MM.1S (cell line): Measurements from ENCODE around the gene SHKBP1.

ENCODE experiments used
- DNase-seq: peaks from one replicate; pipeline ENCODE4 v3.0.0-alpha.2; 2015
- H2AFZ ChIP-seq: fragments of 300-600 bp; sonication (generic); 2 replicates; pipeline ENCODE4 v1.6.0; 2016; ENCODE audit warnings: antibody characterized with exemption, low read length
- H3F3A ChIP-seq: fragments of 300-600 bp; sonication (generic); 2 replicates; pipeline ENCODE4 v1.6.1; 2016; ENCODE audit warnings: mild to moderate bottlenecking, antibody characterized with exemption, low read length, moderate library complexity, mixed read lengths; ENCODE audit not compliant: insufficient read depth
- H3K27ac ChIP-seq: fragments of 300-600 bp; sonication (generic); 2 replicates; pipeline ENCODE4 v1.5.1; 2016; ENCODE audit warnings: mild to moderate bottlenecking, low read length
- H3K27me3 ChIP-seq: fragments of 300-600 bp; sonication (generic); replicated peaks from 2 replicates; pipeline ENCODE4 v1.6.0; 2016; ENCODE audit warnings: low read length; ENCODE audit not compliant: insufficient read depth
- H3K36me3 ChIP-seq: fragments of 300-600 bp; sonication (generic); replicated peaks from 2 replicates; pipeline ENCODE4 v1.6.1; 2016; ENCODE audit warnings: mild to moderate bottlenecking, low read length, mixed read lengths; ENCODE audit not compliant: insufficient read depth
- H3K4me1 ChIP-seq: fragments of 300-600 bp; sonication (generic); 2 replicates; pipeline ENCODE4 v1.6.1; 2016; ENCODE audit warnings: low read length, mixed read lengths
- H3K4me2 ChIP-seq: fragments of 300-600 bp; sonication (generic); 2 replicates; pipeline ENCODE4 v1.6.0; 2016; ENCODE audit warnings: low read depth, low read length
- H3K4me3 ChIP-seq: fragments of 300-600 bp; sonication (generic); 2 replicates; pipeline ENCODE4 v1.5.1; 2016; ENCODE audit warnings: low read length, mixed read lengths
- H3K79me2 ChIP-seq: fragments of 300-600 bp; sonication (generic); 2 replicates; pipeline ENCODE4 v1.6.1; 2016; ENCODE audit warnings: mixed run types, low read length, mixed read lengths
- H3K9ac ChIP-seq: fragments of 300-600 bp; sonication (generic); 2 replicates; pipeline ENCODE4 v1.6.1; 2016; ENCODE audit warnings: low read length, mixed read lengths
- H3K9me2 ChIP-seq: fragments of 300-600 bp; sonication (generic); replicated peaks from 2 replicates; pipeline ENCODE4 v1.6.1; 2016; ENCODE audit warnings: mild to moderate bottlenecking, low read length, mixed read lengths; ENCODE audit not compliant: insufficient read depth
- H3K9me3 ChIP-seq: fragments of 300-600 bp; sonication (generic); replicated peaks from 2 replicates; pipeline ENCODE4 v1.6.1; 2016; ENCODE audit warnings: mild to moderate bottlenecking, low read length, mixed read lengths; ENCODE audit not compliant: insufficient read depth
- H4K20me1 ChIP-seq: fragments of 300-600 bp; sonication (generic); 2 replicates; pipeline ENCODE4 v1.6.1; 2016; ENCODE audit warnings: mild to moderate bottlenecking, low read length, moderate library complexity, mixed read lengths; ENCODE audit not compliant: insufficient read depth
- CTCF ChIP-seq: fragments of 300-600 bp; sonication (generic); IDR thresholded peaks from 2 replicates; pipeline ENCODE4 v1.5.1; 2016; ENCODE audit warnings: antibody characterized with exemption, low read length, mixed read lengths
- EZH2 ChIP-seq: fragments of 300-600 bp; sonication (generic); optimal IDR thresholded peaks from 2 replicates; pipeline ENCODE3; 2017; ENCODE audit warnings: low read depth, mild to moderate bottlenecking, antibody characterized with exemption, low read length, mixed read lengths
- EZH2phosphoT487 ChIP-seq: fragments of 300-600 bp; sonication (generic); IDR thresholded peaks from 2 replicates; pipeline ENCODE4 v1.6.1; 2018; ENCODE audit warnings: antibody characterized with exemption, low read length

SHKBP1 gene

DNA sequence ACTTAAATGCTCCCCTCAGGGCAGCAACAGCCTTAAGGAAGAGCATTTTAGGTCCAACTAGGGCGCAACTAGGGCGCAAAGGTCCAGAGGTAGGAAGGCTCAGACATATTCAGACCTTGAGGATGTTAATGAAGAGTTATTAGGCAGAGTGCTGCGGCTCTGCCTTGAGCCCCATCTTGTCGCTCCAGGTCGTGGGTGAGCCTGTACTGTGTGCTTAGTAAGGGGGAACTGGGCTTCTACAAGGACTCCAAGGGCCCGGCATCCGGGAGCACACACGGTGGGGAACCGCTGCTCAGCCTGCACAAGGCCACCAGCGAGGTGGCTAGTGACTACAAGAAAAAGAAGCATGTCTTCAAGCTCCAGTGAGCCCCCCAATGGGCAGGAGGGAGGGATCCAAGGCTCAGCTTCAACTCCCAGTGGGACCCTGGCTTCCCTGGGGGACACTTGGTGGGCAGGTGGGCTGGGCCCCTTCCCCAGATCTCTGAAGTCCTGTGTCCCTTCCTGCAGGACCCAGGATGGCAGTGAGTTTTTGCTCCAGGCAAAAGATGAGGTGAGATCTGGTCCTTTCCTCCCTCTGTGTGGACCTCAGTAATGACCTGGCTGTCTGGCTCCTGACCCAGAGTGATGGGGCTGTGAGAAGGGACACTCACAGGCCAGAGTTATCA, 4.7 kb upstream of the SHKBP1 start:
- no peak overlapping the region for H3K27ac ChIP-seq
- no peak overlapping the region for H3K4me2 ChIP-seq
- TF ChIP-seq EZH2phosphoT487 (no peak), EZH2 (no peak), CTCF (no peak)

GRCh38 chr19:40575326-40575725, 1.3 kb upstream of the SHKBP1 start:
- H3K4me1 ChIP-seq = peaks cover 8% of the 10 kb centered on the region
- no peaks in the 10 kb centered on the region for H3K36me3 ChIP-seq
- H3K4me2 ChIP-seq = no peak overlapping the region
- H4K20me1 ChIP-seq = no peaks in the 10 kb centered on the region
- H3K4me3 ChIP-seq = no peak overlapping the region
- no peaks in the 10 kb centered on the region for H3K27me3 ChIP-seq
- no peak overlapping the region for H3K27ac ChIP-seq
- H3F3A ChIP-seq = no peaks in the 10 kb centered on the region
- no peaks in the 10 kb centered on the region for H3K9me2 ChIP-seq
- H3K9ac ChIP-seq = no peak overlapping the region
- no peak overlapping the region for H2AFZ ChIP-seq
- peaks cover 6% of the 10 kb centered on the region; the same call in 1 of the 2 replicates for H3K79me2 ChIP-seq
- no peak for DNase-seq
- no peaks in the 10 kb centered on the region for H3K9me3 ChIP-seq
- TF ChIP-seq EZH2 = no peak
- TF ChIP-seq CTCF = no peak
- TF ChIP-seq EZH2phosphoT487 = no peak

More for the DNA sequence above, 4.7 kb upstream of the SHKBP1 start:
- Histone ChIP-seq H3K27me3 (peaks cover 24% of the 10 kb centered on the region), H3K9me3 (no peaks in the 10 kb centered on the region), H3F3A (no peaks in the 10 kb centered on the region), H2AFZ (no peak overlapping the region), H3K79me2 (no peaks in the 10 kb centered on the region), H4K20me1 (no peaks in the 10 kb centered on the region), H3K9me2 (no peaks in the 10 kb centered on the region), H3K4me1 (peaks cover 5% of the 10 kb centered on the region), H3K36me3 (no peaks in the 10 kb centered on the region), H3K9ac (no peak overlapping the region), H3K4me3 (no peak overlapping the region)
- DNase-seq = no peak

DNA sequence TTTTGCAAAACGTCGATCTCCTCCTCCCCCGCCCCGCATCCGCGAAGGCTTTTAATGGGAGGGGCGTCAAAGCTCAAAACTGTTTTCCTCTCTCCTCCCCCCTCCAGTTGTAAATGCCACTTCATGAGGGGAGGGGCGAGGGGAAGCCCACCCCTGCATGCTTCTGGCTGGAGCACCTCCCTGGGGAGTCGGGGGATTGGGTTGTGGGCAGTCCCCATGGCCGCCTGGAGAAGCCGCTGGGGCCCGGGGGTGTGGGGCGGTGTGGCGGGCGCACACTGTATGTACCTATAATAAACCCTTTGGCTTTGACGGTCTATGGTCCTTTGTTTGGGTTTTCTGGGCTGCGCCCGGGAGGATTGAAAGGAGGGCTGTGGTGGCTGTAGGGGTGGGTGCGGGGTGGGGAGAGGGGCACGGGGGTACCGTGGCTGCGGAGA, 505 bp upstream of the SHKBP1 start:
- no peaks in the 10 kb centered on the region for H4K20me1 ChIP-seq
- peak overlapping the region; percentile 25; the same call in 1 of the 2 replicates for H3K9ac ChIP-seq
- H2AFZ ChIP-seq = peak overlapping the region; percentile 99
- H3K9me3 ChIP-seq = no peaks in the 10 kb centered on the region
- H3K4me2 ChIP-seq = peak overlapping the region; percentile 82; the same call in 1 of the 2 replicates
- H3K79me2 ChIP-seq = peaks cover 6% of the 10 kb centered on the region; the same call in 1 of the 2 replicates
- no peaks in the 10 kb centered on the region for H3F3A ChIP-seq
- H3K4me1 ChIP-seq = peaks cover 5% of the 10 kb centered on the region
- TF ChIP-seq EZH2 = no peak
- no peak for TF ChIP-seq EZH2phosphoT487
- no peak for TF ChIP-seq CTCF
- no peaks in the 10 kb centered on the region for H3K27me3 ChIP-seq
- H3K9me2 ChIP-seq = no peaks in the 10 kb centered on the region
- H3K27ac ChIP-seq = no peak overlapping the region
- H3K36me3 ChIP-seq = no peaks in the 10 kb centered on the region
- peak overlapping the region; percentile 91 for H3K4me3 ChIP-seq
- DNase-seq = no peak
